WTC11 (cell line): Measurements from ENCODE around the gene CA11. TPM values are rescaled to one million over a fixed set of nuclear protein-coding genes. Genes with fewer than 3 reads are reported as not detected.

Experiments used
- ATAC-seq: fragments of 200-7000 bp; cut with Tn5 transposase; 2 replicates; pipeline ENCODE4 v1.10.0; 2021; ENCODE audit warnings: mild to moderate bottlenecking, moderate library complexity
- CTCF ChIA-PET: fragments of 300-600 bp; sonication (Branson Sonifier 250); formaldehyde crosslinking; loops from one replicate; lab custom pipeline; 2021; ENCODE audit warnings: antibody characterized with exemption; lab: Charles Lee
- POLR2A ChIA-PET: fragments of 350-600 bp; sonication (Branson Sonifier 250); formaldehyde crosslinking; loops from one replicate; lab custom pipeline; 2021; ENCODE audit warnings: antibody characterized with exemption; lab: Charles Lee
- DNase-seq: peaks from one replicate; pipeline ENCODE4 v3.0.0; 2021; ENCODE audit warnings: low spot score
- H3K27ac Mint-ChIP-seq: 2 replicates; pipeline ENCODE4 v1.8.0; 2021; ENCODE audit warnings: mixed read lengths
- H3K27me3 Mint-ChIP-seq: 2 replicates; pipeline ENCODE4 v1.8.0; 2021; ENCODE audit warnings: low read depth, mild to moderate bottlenecking, moderate library complexity, mixed read lengths
- H3K36me3 Mint-ChIP-seq: 2 replicates; pipeline ENCODE4 v1.8.0; 2021; ENCODE audit warnings: mixed read lengths
- H3K4me1 Mint-ChIP-seq: 2 replicates; pipeline ENCODE4 v1.8.0; 2022; ENCODE audit warnings: mixed read lengths
- H3K4me3 Mint-ChIP-seq: 2 replicates; pipeline ENCODE4 v1.8.0; 2021; ENCODE audit warnings: mild to moderate bottlenecking, moderate library complexity, mixed read lengths
- H3K9me3 Mint-ChIP-seq: 2 replicates; pipeline ENCODE4 v1.8.0; 2021; ENCODE audit warnings: mixed read lengths
- AR ChIP-seq: fragments of 250-450 bp; sonication (Bioruptor Pico); IDR thresholded peaks from 2 replicates; pipeline ENCODE4 v1.9.0; 2021; ENCODE audit warnings: mild to moderate bottlenecking
- ATF6 ChIP-seq: sonication (generic); formaldehyde crosslinking; IDR thresholded peaks from 2 replicates; pipeline ENCODE4 v1.8.1; 2023; ENCODE audit warnings: mild to moderate bottlenecking, missing genetic modification reagents
- E2F1 ChIP-seq: sonication (generic); formaldehyde crosslinking; IDR thresholded peaks from 2 replicates; pipeline ENCODE4 v1.8.0; 2022; ENCODE audit warnings: mild to moderate bottlenecking, missing genetic modification reagents
- E2F5 ChIP-seq: sonication (generic); formaldehyde crosslinking; IDR thresholded peaks from 2 replicates; pipeline ENCODE4 v1.8.1; 2022; ENCODE audit warnings: mild to moderate bottlenecking, moderate library complexity, missing genetic modification reagents
- ELF4 ChIP-seq: sonication (generic); formaldehyde crosslinking; IDR thresholded peaks from 2 replicates; pipeline ENCODE4 v1.8.1; 2022; ENCODE audit warnings: low read depth, mild to moderate bottlenecking, moderate library complexity, missing genetic modification reagents
- MAX ChIP-seq: sonication (generic); formaldehyde crosslinking; IDR thresholded peaks from 2 replicates; pipeline ENCODE4 v1.8.0; 2022; ENCODE audit warnings: mild to moderate bottlenecking, missing genetic modification reagents
- NR2C2 ChIP-seq: sonication (generic); formaldehyde crosslinking; IDR thresholded peaks from 2 replicates; pipeline ENCODE4 v1.8.0; 2022; ENCODE audit warnings: mild to moderate bottlenecking, missing genetic modification reagents
- PRDM15 ChIP-seq: sonication (generic); formaldehyde crosslinking; IDR thresholded peaks from 2 replicates; pipeline ENCODE4 v1.8.0; 2022; ENCODE audit warnings: missing genetic modification reagents
- PRRX2 ChIP-seq: fragments of 250-450 bp; sonication (Bioruptor Pico); IDR thresholded peaks from 2 replicates; pipeline ENCODE4 v1.8.0; 2021; ENCODE audit warnings: mild to moderate bottlenecking
- RELA ChIP-seq: sonication (generic); formaldehyde crosslinking; IDR thresholded peaks from 2 replicates; pipeline ENCODE4 v1.8.1; 2022; ENCODE audit warnings: missing genetic modification reagents, mild to moderate bottlenecking, borderline replicate concordance
- RORB ChIP-seq: fragments of 250-450 bp; sonication (Bioruptor Pico); IDR thresholded peaks from 2 replicates; pipeline ENCODE4 v1.9.0; 2021; ENCODE audit warnings: mild to moderate bottlenecking
- ZBTB43 ChIP-seq: sonication (generic); formaldehyde crosslinking; IDR thresholded peaks from 2 replicates; pipeline ENCODE4 v1.8.1; 2023; ENCODE audit warnings: mild to moderate bottlenecking, missing genetic modification reagents
- ZNF121 ChIP-seq: sonication (generic); formaldehyde crosslinking; IDR thresholded peaks from 2 replicates; pipeline ENCODE4 v1.8.0; 2023; ENCODE audit warnings: missing genetic modification reagents
- ZNF138 ChIP-seq: sonication (generic); formaldehyde crosslinking; conservative IDR thresholded peaks from 2 replicates; pipeline ENCODE4 v1.8.1; 2022; ENCODE audit warnings: mild to moderate bottlenecking, moderate library complexity, missing genetic modification reagents
- ZNF232 ChIP-seq: sonication (generic); formaldehyde crosslinking; IDR thresholded peaks from 2 replicates; pipeline ENCODE4 v1.8.0; 2022; ENCODE audit warnings: mild to moderate bottlenecking, missing genetic modification reagents
- ZNF317 ChIP-seq: sonication (generic); formaldehyde crosslinking; IDR thresholded peaks from 2 replicates; pipeline ENCODE4 v1.8.1; 2023; ENCODE audit warnings: low read depth, mild to moderate bottlenecking, moderate library complexity, missing genetic modification reagents, borderline replicate concordance
- ZNF396 ChIP-seq: fragments of 250-450 bp; sonication (Bioruptor Pico); IDR thresholded peaks from 2 replicates; pipeline ENCODE4 v1.8.0; 2021; ENCODE audit warnings: mild to moderate bottlenecking, moderate library complexity, borderline replicate concordance
- ZSCAN18 ChIP-seq: fragments of 250-450 bp; sonication (Bioruptor Pico); IDR thresholded peaks from 2 replicates; pipeline ENCODE4 v2.1.2; 2022; ENCODE audit warnings: mild to moderate bottlenecking, moderate library complexity
- total RNA-seq: library from RNA; stranded (reverse); gene quantifications from 3 replicates; pipeline ENCODE4 v1.2.3, GENCODE V29; 2021

The CA11 gene
- total RNA-seq, 1 experiment from 2014 or later = 41.4 TPM

- H3K4me1 Mint-ChIP-seq = peaks cover 16% of the 10 kb centered on the region
- CTCF ChIA-PET = interaction anchor here (0.7 kb wide), 1 partner anchor 995 kb away, joined by 3 read pairs; no protein-coding TSS in a partner anchor
- peaks cover 5% of the 10 kb centered on the region for H3K9me3 Mint-ChIP-seq
- no peaks in the 10 kb centered on the region; the same call in 1 of the 2 replicates for H3K27me3 Mint-ChIP-seq
- H3K36me3 Mint-ChIP-seq = no peaks in the 10 kb centered on the region
- H3K27ac Mint-ChIP-seq = no peak overlapping the region
- ATAC-seq (no peak), DNase-seq (no peak)
- no peak overlapping the region for H3K4me3 Mint-ChIP-seq
- TF ChIP-seq RORB (CRISPR knock-in tag) (no peak), ZNF317 (CRISPR knock-in tag) (no peak), NR2C2 (CRISPR knock-in tag) (no peak), MAX (no peak), RELA (no peak), ZNF138 (CRISPR knock-in tag) (no peak), ZNF396 (no peak), ZSCAN18 (CRISPR knock-in tag) (no peak), E2F5 (CRISPR knock-in tag) (no peak), ELF4 (CRISPR knock-in tag) (no peak), AR (CRISPR knock-in tag) (no peak), PRRX2 (CRISPR knock-in tag) (no peak)
- POLR2A ChIA-PET = no interaction called here
Observed at GRCh38 chr19:48651683-48652048, 5.7 kb upstream of the CA11 start.

GRCh38 chr19:48650974-48651682, 5.1 kb upstream of the CA11 start:
- Mint-ChIP-seq H3K4me3 (no peak overlapping the region), H3K36me3 (no peaks in the 10 kb centered on the region), H3K27ac (no peak overlapping the region), H3K27me3 (no peaks in the 10 kb centered on the region; the same call in 1 of the 2 replicates), H3K4me1 (peaks cover 14% of the 10 kb centered on the region), H3K9me3 (peaks cover 5% of the 10 kb centered on the region)
- no peak for ATAC-seq
- ChIA-PET POLR2A (no interaction called here), CTCF (interaction anchor here (0.7 kb wide), 1 partner anchor 995 kb away, joined by 3 read pairs; no protein-coding TSS in a partner anchor)
- TF ChIP-seq ATF6 (CRISPR knock-in tag) (no peak), ZNF232 (CRISPR knock-in tag) (no peak), E2F1 (CRISPR knock-in tag) (no peak), ZNF121 (CRISPR knock-in tag) (peak; percentile 51; the same call in 1 of the 2 replicates), PRDM15 (no peak), ZBTB43 (CRISPR knock-in tag) (no peak)
- DNase-seq = no peak
